Kidney (tissue), 14 donors: ENCODE data around the gene AIFM2. TPM values are rescaled to one million over a fixed set of nuclear protein-coding genes. Genes with fewer than 3 reads are reported as not detected.

Experiments
- DNase-seq, 5 donors: peaks; one replicate each; pipeline ENCODE4 v3.0.0-alpha.2; 2013 to 2020
- FAIRE-seq: peaks from 2 replicates; lab custom pipeline; 2012; peaks lifted over from hg19 to GRCh38; lab: Jason Lieb, UNC
- H3K27ac ChIP-seq, 2 donors: one replicate each; pipeline ENCODE4 v1.7.0; 2013; ENCODE audit warnings: low read depth in 2 of 2, low read length in 2 of 2, inconsistent platforms in 1 of 2
- H3K27me3 ChIP-seq: one replicate; pipeline ENCODE4 v1.7.1; 2013; ENCODE audit warnings: low read length, inconsistent platforms; ENCODE audit not compliant: control insufficient read depth, insufficient read depth
- H3K36me3 ChIP-seq, 3 donors: one replicate each; pipeline versions ENCODE4 v1.7.0 to v1.7.1; 2013; ENCODE audit warnings: low read length in 3 of 3, control low read depth in 1 of 3, inconsistent platforms in 1 of 3; ENCODE audit not compliant: insufficient read depth in 3 of 3, control insufficient read depth in 2 of 3
- H3K4me1 ChIP-seq, 3 donors: one replicate each; pipeline versions ENCODE4 v1.7.0 to v1.7.1; 2013; ENCODE audit warnings: low read length in 3 of 3, inconsistent platforms in 1 of 3, low read depth in 1 of 3; ENCODE audit not compliant: control insufficient read depth in 2 of 3, insufficient read depth in 2 of 3
- H3K4me3 ChIP-seq, 3 donors: one replicate each; pipeline versions ENCODE4 v1.7.0 to v1.8.1; 2013; ENCODE audit warnings: low read length in 3 of 3, control low read depth in 1 of 3, inconsistent platforms in 1 of 3
- H3K9ac ChIP-seq, 3 donors: one replicate each; pipeline versions ENCODE4 v1.7.0 to v1.7.1; 2013; ENCODE audit warnings: low read length in 3 of 3, control low read depth in 1 of 3, inconsistent platforms in 1 of 3
- H3K9me3 ChIP-seq, 3 donors: one replicate each; pipeline versions ENCODE4 v1.7.0 to v1.7.1; 2013; ENCODE audit warnings: low read length in 3 of 3, control low read depth in 1 of 3, inconsistent platforms in 1 of 3; ENCODE audit not compliant: control insufficient read depth in 2 of 3, insufficient read depth in 1 of 3
- intact Hi-C: fragments of 100-400 bp; cut with DNase I; formaldehyde crosslinking; loops from one replicate; pipeline ENCODE4 v1.11.1; 2022
- polyA plus RNA-seq: library from polyadenylated mRNA; stranded (reverse); fragments of 350-450 nt; fragmentation: Illumina TruSeq; extraction: RNeasy Lipid Tissue Mini Kit (QIAGEN cat#74804); gene quantifications from one replicate; pipeline ENCODE4 v1.2.3, GENCODE V29; 2014; ENCODE audit warnings: low read depth, low replicate concordance; ENCODE audit not compliant: insufficient read depth
- total RNA-seq: library from RNA; stranded (reverse); fragmentation: NEBNext Ultra II Directional; extraction: Animal tissue kit (Norgen Biotek cat#: 25700); gene quantifications from one replicate; pipeline ENCODE4 v1.2.1, GENCODE V29; 2021
- TF ChIP-seq, protein P1 (sequence below): IDR thresholded peaks from 3 replicates; pipeline ENCODE4 v1.5.1; 2012; ENCODE audit warnings: mild to moderate bottlenecking, moderate library complexity, borderline replicate concordance; ENCODE audit not compliant: insufficient read depth; ENCODE audit errors: extremely low read depth
- donor health status: control.
- donor health status: control.
- donor health status: control.
- donor health status: control.
- donor health status: control.
- donor health status: DM: yes; HTN: yes; CAD: no.
- donor health status: Normal renal cell carcinoma (clear cell type).

The AIFM2 gene
- total and polyA plus RNA-seq, 2 donors from 2014 or later: 12.7 to 14.8 TPM

DNA sequence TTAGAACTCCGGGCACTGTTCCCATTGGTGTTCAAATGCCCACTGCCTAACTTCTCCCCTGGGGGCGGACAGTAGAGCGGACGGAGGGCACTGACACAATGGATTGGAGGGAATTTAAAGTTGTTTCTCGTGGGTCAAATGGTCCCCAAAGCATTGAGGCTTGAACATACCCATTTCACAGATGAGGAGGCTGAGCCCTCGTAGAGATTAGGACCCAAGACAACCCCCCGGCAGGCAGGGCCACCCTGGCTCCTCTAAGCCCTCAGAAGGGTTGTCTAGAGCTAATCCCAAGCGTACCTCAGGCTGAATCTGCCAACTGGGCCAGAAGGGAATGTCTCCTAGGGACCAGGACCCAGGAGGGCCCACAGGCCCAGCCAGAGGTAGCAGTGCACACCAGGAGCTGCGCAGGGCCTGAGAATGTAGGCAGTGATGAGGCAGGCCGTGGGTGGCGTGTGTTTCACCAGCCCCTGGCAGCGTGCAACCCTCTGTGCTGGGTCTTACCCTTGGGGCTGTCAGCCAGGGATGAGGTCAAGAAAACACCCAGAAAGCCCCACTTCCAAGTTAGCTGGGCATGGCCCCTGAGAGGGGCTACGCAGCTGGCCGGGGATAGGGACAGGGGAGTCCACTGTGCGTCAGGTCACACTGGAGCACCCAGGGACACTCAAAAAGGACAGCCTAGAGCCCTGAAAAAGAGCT lies 5.8 kb downstream of the AIFM2 start:
- Histone ChIP-seq H3K9me3 (no peaks in the 10 kb centered on the region), H3K4me1 (peaks cover 0 to 5% (median 4%) of the 10 kb centered on the region in 3 donors), H3K27ac (no peak overlapping the region), H3K27me3 (no peaks in the 10 kb centered on the region), H3K9ac (no peak overlapping the region), H3K4me3 (no peak overlapping the region), H3K36me3 (no peaks in the 10 kb centered on the region)
- FAIRE-seq: no peak
- TF ChIP-seq, protein P1, sequence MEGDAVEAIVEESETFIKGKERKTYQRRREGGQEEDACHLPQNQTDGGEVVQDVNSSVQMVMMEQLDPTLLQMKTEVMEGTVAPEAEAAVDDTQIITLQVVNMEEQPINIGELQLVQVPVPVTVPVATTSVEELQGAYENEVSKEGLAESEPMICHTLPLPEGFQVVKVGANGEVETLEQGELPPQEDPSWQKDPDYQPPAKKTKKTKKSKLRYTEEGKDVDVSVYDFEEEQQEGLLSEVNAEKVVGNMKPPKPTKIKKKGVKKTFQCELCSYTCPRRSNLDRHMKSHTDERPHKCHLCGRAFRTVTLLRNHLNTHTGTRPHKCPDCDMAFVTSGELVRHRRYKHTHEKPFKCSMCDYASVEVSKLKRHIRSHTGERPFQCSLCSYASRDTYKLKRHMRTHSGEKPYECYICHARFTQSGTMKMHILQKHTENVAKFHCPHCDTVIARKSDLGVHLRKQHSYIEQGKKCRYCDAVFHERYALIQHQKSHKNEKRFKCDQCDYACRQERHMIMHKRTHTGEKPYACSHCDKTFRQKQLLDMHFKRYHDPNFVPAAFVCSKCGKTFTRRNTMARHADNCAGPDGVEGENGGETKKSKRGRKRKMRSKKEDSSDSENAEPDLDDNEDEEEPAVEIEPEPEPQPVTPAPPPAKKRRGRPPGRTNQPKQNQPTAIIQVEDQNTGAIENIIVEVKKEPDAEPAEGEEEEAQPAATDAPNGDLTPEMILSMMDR: no peak
- intact Hi-C loops: no loop called here
- DNase-seq: no peak

DNA sequence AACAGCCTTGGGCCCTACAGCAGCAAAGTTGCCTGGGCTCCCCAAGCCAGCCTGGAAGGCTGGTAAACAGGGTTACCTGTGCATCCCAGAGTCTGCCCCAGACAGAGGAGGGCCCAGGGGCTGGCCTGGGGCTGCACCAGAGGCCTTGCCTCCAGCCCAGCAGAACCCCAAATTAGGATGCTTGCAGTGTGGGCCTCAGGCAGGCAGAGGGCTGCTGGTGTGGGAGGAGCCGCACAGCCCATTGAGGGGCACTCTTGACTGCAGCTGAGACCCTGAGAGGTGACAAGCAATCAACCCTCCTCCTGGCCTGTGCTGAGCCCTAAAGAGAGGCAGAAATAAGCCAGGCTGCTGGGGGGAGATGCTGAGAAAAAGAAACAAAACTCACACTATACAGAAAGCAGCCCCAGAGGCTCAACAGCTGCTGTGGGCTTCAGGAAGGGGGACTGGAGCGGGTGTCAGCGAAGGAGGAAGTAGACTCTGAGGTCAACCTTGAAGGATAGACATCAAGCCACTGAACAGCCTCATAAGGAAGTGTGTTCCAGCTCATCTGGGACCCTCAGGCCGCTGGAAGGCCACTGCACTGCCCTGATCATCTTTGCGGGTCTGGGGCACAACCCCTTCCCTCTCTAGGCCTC lies 6.6 kb downstream of the AIFM2 start:
- no peak overlapping the region for H3K9ac ChIP-seq
- no peaks in the 10 kb centered on the region for H3K4me1 ChIP-seq
- H3K36me3 ChIP-seq: no peaks in the 10 kb centered on the region
- TF ChIP-seq, protein P1: no peak
- H3K27ac ChIP-seq: no peak overlapping the region
- intact Hi-C loops: no loop called here
- H3K27me3 ChIP-seq: no peaks in the 10 kb centered on the region
- FAIRE-seq: no peak
- H3K4me3 ChIP-seq: no peak overlapping the region
- no peak for DNase-seq
- H3K9me3 ChIP-seq: no peaks in the 10 kb centered on the region

DNA sequence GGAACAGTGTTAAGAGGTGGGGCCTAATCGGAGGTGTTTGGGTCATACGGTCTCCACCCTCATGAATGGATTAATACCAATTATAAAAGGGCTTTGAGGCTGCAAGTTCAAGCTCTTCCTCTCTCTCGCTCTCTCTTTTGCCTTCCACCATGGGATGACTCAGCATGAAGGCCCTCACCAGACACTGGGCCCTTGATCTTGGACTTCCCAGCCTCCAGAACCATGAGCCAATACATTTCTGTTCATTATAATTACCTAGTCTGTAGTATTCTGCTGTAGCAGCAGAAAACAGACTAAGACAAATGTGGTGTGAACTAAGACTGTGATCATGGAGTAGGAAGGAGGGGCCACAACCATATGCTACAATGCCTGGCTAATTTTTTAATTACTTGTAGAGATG lies 7.7 kb downstream of the AIFM2 start:
- no peak overlapping the region for H3K9ac ChIP-seq
- H3K27ac ChIP-seq: no peak overlapping the region
- FAIRE-seq (no peak), DNase-seq (no peak)
- H3K9me3 ChIP-seq: no peaks in the 10 kb centered on the region
- no peaks in the 10 kb centered on the region for H3K4me1 ChIP-seq
- no peaks in the 10 kb centered on the region for H3K27me3 ChIP-seq
- no peak overlapping the region for H3K4me3 ChIP-seq
- TF ChIP-seq, protein P1: no peak
- intact Hi-C loops: no loop called here
- H3K36me3 ChIP-seq: no peaks in the 10 kb centered on the region
